NCI-H128 (cell line): ENCODE measurements around the gene KATNIP.

ENCODE experiments used
- DNase-seq: peaks from one replicate; lab custom pipeline; 2025; ENCODE audit not compliant: unreplicated experiment; lab: John Stamatoyannopoulos, UW

The KATNIP gene

GRCh38 chr16:27579087-27579980 lies 29.4 kb downstream of the KATNIP start:
- DNase-seq, result no peak

GRCh38 chr16:27582883-27583282 lies 32.9 kb downstream of the KATNIP start:
- no peak for DNase-seq

GRCh38 chr16:27583634-27584033 lies 33.7 kb downstream of the KATNIP start:
- DNase-seq, result no peak

- DNase-seq, result no peak
Observed at GRCh38 chr16:27585200-27585599, 35.3 kb downstream of the KATNIP start.

GRCh38 chr16:27586711-27587110 lies 36.8 kb downstream of the KATNIP start:
- no peak for DNase-seq

- no peak for DNase-seq
Observed at GRCh38 chr16:27588057-27588456, 38.1 kb downstream of the KATNIP start.

GRCh38 chr16:27591837-27592236 lies 41.9 kb downstream of the KATNIP start:
- DNase-seq, result no peak

- no peak for DNase-seq
Observed at GRCh38 chr16:27595475-27595874, 45.5 kb downstream of the KATNIP start.

- no peak for DNase-seq
Observed at GRCh38 chr16:27595993-27596392, 46.0 kb downstream of the KATNIP start.

GRCh38 chr16:27596411-27596810 lies 46.5 kb downstream of the KATNIP start:
- DNase-seq, result no peak

- DNase-seq, result no peak
Observed at GRCh38 chr16:27597361-27597760, 47.4 kb downstream of the KATNIP start.

GRCh38 chr16:27598220-27598619 lies 48.3 kb downstream of the KATNIP start:
- no peak for DNase-seq

GRCh38 chr16:27598931-27599565 lies 49.1 kb downstream of the KATNIP start:
- no peak for DNase-seq

- no peak for DNase-seq
Observed at GRCh38 chr16:27599606-27600005, 49.7 kb downstream of the KATNIP start.
